ENCODE data around the gene NOL12. TPM values are rescaled to one million over a fixed set of nuclear protein-coding genes. Genes with fewer than 3 reads are reported as not detected.

NOL12 gene
- total RNA-seq, 2 donors from 2014 or later, result 39.6 to 49.0 TPM

- no peaks in the 10 kb centered on the region for H3K36me3 ChIP-seq
- H3K27ac ChIP-seq, result no peak overlapping the region
- H3K27me3 ChIP-seq (replicated peaks; ENCODE audit: insufficient read depth), result no peaks in the 10 kb centered on the region
- H3K4me1 ChIP-seq (replicated peaks), result peaks cover 8% of the 10 kb centered on the region
- TF ChIP-seq, protein P1, sequence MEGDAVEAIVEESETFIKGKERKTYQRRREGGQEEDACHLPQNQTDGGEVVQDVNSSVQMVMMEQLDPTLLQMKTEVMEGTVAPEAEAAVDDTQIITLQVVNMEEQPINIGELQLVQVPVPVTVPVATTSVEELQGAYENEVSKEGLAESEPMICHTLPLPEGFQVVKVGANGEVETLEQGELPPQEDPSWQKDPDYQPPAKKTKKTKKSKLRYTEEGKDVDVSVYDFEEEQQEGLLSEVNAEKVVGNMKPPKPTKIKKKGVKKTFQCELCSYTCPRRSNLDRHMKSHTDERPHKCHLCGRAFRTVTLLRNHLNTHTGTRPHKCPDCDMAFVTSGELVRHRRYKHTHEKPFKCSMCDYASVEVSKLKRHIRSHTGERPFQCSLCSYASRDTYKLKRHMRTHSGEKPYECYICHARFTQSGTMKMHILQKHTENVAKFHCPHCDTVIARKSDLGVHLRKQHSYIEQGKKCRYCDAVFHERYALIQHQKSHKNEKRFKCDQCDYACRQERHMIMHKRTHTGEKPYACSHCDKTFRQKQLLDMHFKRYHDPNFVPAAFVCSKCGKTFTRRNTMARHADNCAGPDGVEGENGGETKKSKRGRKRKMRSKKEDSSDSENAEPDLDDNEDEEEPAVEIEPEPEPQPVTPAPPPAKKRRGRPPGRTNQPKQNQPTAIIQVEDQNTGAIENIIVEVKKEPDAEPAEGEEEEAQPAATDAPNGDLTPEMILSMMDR (IDR thresholded peaks at IDR 0.05), result no peak
- no peak for TF ChIP-seq POLR2A (IDR thresholded peaks at IDR 0.05)
- TF ChIP-seq POLR2AphosphoS5 (IDR thresholded peaks at IDR 0.05), result no peak
- H3K4me3 ChIP-seq, result no peak overlapping the region
- no peaks in the 10 kb centered on the region for H3K9me3 ChIP-seq
- 83% methylated on average over 16 of the region's 16 CpGs for WGBS
- no peak for DNase-seq (ENCODE audit: low spot score)
- intact Hi-C loops (cut with DNase I), result no loop called here
These were observed 56.4 kb downstream of the NOL12 start for GRCh38 chr22:37742376-37743171.

Small RNA genes within 50 kb of the gene (small RNA-seq; reads per million reads assigned to genes)
- 0 reads per million in 2 donors for gene RN7SL385P

Other genes with a start within 250 kb of the NOL12 start
- gene MFNG, start 200.0 kb upstream of the NOL12 start, total RNA-seq, result 1 to 10 TPM; 4.4 to 7.3 TPM
- gene CARD10, start 166.9 kb upstream of the NOL12 start, total RNA-seq, result 10 to 100 TPM; 14.2 to 70.7 TPM
- gene CDC42EP1, start 125.9 kb upstream of the NOL12 start, total RNA-seq, result 10 to 100 TPM; 28.6 to 97.0 TPM
- gene LGALS2, start 106.3 kb upstream of the NOL12 start, total RNA-seq, result not detected
- gene GGA1, start 77.5 kb upstream of the NOL12 start, total RNA-seq, result 100 to 1,000 TPM in 1 of 2 donors, 10 to 100 TPM in 1; 43.9 to 146 TPM
- gene SH3BP1, start 46.7 kb upstream of the NOL12 start, total RNA-seq, result 10 to 100 TPM; 10.9 to 12.0 TPM
- 10 to 100 TPM; 12.9 to 87.8 TPM for gene PDXP, start 27.6 kb upstream of the NOL12 start, total RNA-seq
- 1,000 to 10,000 TPM in 1 of 2 donors, 100 to 1,000 TPM in 1; 365 to 1,063 TPM for gene LGALS1, start 10.7 kb upstream of the NOL12 start, total RNA-seq
- 100 to 1,000 TPM; 114 to 115 TPM for gene TRIOBP, start 10.7 kb downstream of the NOL12 start, total RNA-seq
- 10 to 100 TPM; 37.8 to 92.7 TPM for gene GCAT, start 121.6 kb downstream of the NOL12 start, total RNA-seq
- under 1 TPM in 1 of 2 donors, not detected in 1; 0.85 TPM for gene GALR3, start 137.0 kb downstream of the NOL12 start, total RNA-seq
- 10 to 100 TPM; 72.4 to 94.5 TPM for gene ANKRD54, start 158.0 kb downstream of the NOL12 start, total RNA-seq
- gene EIF3L, start 163.1 kb downstream of the NOL12 start, total RNA-seq, result 100 to 1,000 TPM; 385 to 501 TPM
- gene MICALL1, start 220.0 kb downstream of the NOL12 start, total RNA-seq, result 10 to 100 TPM; 42.8 to 62.8 TPM